Epithelial cell of proximal tubule (primary cell): ENCODE results near the gene WNT3A. TPM values are rescaled to one million over a fixed set of nuclear protein-coding genes. Genes with fewer than 3 reads are reported as not detected.

Experiments
- DNase-seq: peaks from one replicate; pipeline ENCODE4 v3.0.0-alpha.2; 2011; ENCODE audit warnings: low read depth
- H3K4me3 ChIP-seq: 2 replicates; pipeline ENCODE4 v1.5.1; 2011; ENCODE audit warnings: low read depth, mild to moderate bottlenecking, low read length
- total RNA-seq: library from RNA; depleted of rRNA; stranded (reverse); fragments of >200 nt; gene quantifications from 2 replicates; pipeline ENCODE4 v1.2.3, GENCODE V29; 2015
- TF ChIP-seq, protein P1 (sequence below): conservative IDR thresholded peaks from 2 replicates; pipeline ENCODE4 v1.5.1; 2012; ENCODE audit warnings: low read depth, mild to moderate bottlenecking, low read length

WNT3A gene
- total RNA-seq, 1 donor from 2014 or later, result not detected

DNA sequence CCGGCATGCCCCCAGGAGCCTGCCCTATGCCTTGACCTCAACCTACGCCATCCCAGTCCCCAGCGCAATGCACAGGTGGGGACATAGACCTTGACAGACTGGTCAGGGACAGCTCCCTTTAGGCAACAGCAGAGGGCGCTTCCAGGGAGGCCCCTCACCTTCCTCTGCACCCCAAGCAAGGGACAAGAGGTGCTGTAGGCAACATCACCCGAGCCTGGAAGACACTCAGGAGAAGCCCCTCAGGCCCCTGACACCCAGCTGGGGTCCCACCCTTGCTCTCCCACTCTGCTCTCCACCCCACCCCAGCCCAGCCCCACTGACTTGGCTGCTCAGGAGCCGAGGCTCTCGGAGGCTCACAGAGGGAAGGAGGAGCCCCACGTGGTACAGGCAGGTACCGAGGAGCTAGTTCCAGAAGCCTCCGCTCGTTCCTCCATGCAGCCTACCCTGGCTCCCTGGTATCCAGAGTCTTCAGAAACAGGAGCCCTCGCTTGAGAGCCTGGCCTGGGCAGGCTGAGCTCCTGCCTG lies 2.4 kb upstream of the WNT3A start:
- no peak for DNase-seq
- H3K4me3 ChIP-seq, result no peak overlapping the region
- TF ChIP-seq, protein P1, sequence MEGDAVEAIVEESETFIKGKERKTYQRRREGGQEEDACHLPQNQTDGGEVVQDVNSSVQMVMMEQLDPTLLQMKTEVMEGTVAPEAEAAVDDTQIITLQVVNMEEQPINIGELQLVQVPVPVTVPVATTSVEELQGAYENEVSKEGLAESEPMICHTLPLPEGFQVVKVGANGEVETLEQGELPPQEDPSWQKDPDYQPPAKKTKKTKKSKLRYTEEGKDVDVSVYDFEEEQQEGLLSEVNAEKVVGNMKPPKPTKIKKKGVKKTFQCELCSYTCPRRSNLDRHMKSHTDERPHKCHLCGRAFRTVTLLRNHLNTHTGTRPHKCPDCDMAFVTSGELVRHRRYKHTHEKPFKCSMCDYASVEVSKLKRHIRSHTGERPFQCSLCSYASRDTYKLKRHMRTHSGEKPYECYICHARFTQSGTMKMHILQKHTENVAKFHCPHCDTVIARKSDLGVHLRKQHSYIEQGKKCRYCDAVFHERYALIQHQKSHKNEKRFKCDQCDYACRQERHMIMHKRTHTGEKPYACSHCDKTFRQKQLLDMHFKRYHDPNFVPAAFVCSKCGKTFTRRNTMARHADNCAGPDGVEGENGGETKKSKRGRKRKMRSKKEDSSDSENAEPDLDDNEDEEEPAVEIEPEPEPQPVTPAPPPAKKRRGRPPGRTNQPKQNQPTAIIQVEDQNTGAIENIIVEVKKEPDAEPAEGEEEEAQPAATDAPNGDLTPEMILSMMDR, result peak; percentile 66

DNA sequence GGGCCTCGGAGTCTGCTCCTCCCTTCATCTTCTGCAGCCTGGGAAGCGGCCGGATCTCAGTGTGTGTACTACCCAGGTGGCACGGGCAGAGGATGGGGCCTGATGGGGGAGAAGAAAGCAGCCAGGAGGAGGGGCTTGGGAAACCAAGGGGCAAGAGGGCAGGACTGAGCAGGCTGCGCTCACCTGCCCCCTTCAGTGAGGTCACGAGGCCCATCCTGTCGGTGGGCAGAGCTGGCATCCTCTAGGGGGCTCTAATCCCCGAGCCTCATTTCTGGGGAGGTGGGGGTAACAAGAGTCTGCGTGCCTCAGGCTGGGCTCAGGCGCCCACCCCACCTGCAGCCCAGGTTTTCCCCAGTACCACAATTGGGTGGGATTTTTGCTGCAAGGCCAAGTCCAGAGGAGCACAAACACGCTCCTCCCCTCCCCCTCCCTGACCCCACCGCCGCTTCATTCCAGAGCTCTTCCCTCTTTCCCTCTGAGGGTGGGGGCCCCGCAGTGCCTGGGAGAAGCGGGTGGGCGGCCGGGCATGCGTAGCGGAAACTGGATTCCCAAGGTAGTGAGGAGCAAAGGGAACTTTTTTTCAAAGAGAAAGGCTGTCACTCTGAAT lies 1.8 kb upstream of the WNT3A start:
- H3K4me3 ChIP-seq, result no peak overlapping the region
- TF ChIP-seq, protein P1, result no peak
- DNase-seq, result no peak

DNA sequence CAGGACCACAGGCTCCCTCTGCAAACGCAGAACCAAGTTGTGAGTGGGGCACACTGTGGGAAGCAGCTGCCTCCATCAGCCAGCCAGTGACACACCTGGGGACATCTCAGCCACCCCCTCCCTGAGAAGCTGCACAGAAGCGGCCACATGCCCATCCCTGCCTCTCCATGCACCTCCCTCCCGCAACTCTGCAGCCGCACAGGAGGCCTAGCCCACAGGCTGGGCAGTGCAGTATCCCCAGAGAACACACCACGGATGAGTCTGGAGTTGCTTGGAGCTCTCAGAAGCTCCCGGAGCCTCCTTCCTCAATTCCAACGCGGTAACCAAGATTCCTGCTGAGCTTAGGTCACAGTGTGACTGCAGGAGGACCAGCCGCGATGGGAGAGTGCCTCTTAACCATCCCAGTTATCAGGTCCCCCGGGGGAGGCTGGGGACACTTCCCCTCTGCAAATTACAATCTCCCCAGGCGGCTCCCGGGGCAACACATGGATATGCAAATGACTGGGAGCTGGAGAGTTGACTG lies 1.2 kb upstream of the WNT3A start:
- TF ChIP-seq, protein P1, result no peak

DNA sequence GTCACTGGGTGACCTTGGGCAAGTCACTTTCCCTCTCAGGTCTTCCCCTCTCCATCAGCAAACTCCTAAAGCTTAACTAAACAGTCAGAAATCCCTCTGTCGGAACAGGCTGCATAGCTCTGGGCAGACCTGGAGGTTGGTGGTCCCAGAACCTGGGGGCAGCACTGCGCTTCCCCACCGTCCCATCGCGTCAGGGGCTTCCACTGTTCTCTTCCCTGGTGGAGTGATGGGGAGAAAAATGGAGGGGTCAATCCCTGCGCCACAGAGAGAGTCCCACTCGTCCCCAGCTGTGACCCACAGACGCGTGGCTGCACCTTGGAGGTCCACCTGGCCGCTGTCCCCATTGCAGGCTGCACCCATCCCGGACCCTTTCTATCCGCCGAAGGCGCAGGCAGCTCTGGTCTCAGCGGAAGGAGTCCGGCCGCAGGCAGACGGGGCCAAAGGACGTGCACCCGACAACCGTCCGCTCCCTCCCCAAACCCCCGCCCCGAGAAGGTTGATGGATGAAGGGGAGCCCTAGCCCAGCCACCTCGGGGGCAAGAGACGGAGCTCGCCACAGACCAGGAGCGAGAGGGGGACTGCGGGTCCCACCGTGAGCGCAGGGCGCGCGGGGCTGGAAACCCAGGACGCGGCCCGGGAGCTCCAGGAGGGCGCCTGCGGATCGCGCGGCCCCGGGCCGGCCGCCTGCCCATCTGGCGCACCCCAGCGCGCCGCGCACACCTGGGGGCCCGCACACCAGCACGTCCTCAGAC lies 588 bp upstream of the WNT3A start:
- no peak overlapping the region for H3K4me3 ChIP-seq
- TF ChIP-seq, protein P1, result no peak
- no peak for DNase-seq

More for the DNA sequence above, 1.2 kb upstream of the WNT3A start:
- H3K4me3 ChIP-seq, result no peak overlapping the region
- no peak for DNase-seq

DNA sequence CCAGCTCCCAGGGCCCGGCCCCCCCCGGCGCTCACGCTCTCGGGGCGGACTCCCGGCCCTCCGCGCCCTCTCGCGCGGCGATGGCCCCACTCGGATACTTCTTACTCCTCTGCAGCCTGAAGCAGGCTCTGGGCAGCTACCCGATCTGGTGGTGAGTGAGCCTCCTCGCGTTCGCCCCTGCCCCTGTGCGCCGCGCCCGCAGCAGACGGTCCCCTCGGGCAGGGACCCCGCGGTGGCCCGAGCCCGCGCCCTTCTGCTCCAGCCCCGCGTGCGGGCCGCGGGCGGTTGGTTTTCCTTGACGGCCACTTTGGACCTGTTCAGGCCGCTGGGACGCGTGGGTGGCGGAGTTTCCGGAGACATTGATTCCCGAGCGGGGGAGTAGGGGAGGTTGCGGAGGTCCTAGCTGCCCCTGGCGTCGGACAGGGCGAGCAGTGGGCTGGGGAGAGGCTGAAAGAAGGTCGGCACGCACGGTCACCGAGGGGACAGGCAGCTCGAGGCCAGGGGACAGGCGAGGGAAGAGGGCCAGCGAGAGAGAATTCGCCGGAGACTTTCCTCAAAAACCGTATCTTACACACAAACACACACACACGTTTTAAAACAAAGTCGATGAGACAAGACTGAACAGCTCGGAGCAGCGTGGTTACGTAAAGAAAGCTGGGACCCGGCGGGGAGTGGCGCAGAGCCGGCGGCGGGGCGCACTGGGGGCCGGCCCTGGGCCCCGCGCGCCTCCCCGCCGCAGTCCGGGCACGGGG lies 427 bp downstream of the WNT3A start:
- DNase-seq, result no peak
- TF ChIP-seq, protein P1, result no peak
- H3K4me3 ChIP-seq, result no peak overlapping the region

DNA sequence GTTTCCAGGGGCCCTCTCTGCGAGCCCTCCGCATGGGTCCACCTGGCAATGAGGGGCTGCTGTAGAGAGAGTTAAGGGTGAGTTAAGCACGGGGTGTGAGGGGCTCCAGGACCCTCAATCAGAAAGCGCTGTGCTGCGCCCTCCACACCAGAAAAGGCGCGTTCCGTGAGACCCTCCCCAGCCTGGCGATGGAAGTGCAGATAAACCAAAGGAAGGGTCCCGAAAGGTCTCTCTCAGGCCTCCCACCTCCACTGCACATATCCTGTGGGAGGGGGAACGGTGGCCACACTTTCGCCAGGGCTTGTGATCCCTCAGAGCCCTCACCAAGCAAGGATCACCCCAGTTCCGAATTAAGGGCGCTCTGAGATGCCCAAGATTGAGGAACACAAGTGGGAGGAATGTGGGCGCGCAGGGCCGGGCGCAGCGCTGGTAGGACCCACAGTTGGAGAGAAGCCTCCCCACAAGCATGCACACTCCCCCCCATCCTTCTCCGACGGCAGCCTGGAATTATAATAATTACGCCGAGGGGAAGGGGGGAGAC lies 1.1 kb downstream of the WNT3A start:
- TF ChIP-seq, protein P1, result no peak
- DNase-seq, result no peak
- H3K4me3 ChIP-seq, result no peak overlapping the region
